Heart left ventricle (tissue), 16 donors: ENCODE results near the gene AEBP2. TPM values are rescaled to one million over a fixed set of nuclear protein-coding genes. Genes with fewer than 3 reads are reported as not detected.

Source experiments
- ATAC-seq, 4 donors: fragments of 200-7000 bp; cut with Tn5 transposase; one replicate each; pipeline ENCODE4 v1.9.1; 2020 to 2022; ENCODE audit warnings: moderate library complexity in 4 of 4, mild to moderate bottlenecking in 3 of 4, moderate number of reproducible peaks in 1 of 4
- DNase-seq, 5 donors: peaks; one replicate each; pipeline ENCODE4 v3.0.0-alpha.2; 2020
- H3K27ac ChIP-seq, 12 donors: fragments of 200-600 bp; sonication (generic) in 4 of 12; one replicate each; pipeline versions ENCODE4 v1.5.0 to v1.8.0; 2016 to 2022; ENCODE audit warnings: mild to moderate bottlenecking in 2 of 12
- H3K27me3 ChIP-seq, 9 donors: fragments of 200-600 bp; sonication (generic) in 2 of 9; one replicate each; pipeline versions ENCODE4 v1.5.1 to v1.8.0; 2016 to 2022; ENCODE audit warnings: mild to moderate bottlenecking in 3 of 9
- H3K36me3 ChIP-seq, 9 donors: fragments of 200-600 bp; sonication (generic) in 2 of 9; one replicate each; pipeline versions ENCODE4 v1.5.0 to v1.8.0; 2018 to 2022; ENCODE audit warnings: mild to moderate bottlenecking in 2 of 9
- H3K4me1 ChIP-seq, 12 donors: fragments of 200-600 bp; sonication (generic) in 4 of 12; one replicate each; pipeline versions ENCODE4 v1.5.0 to v1.8.0; 2016 to 2022; ENCODE audit warnings: mild to moderate bottlenecking in 3 of 12
- H3K4me3 ChIP-seq, 12 donors: fragments of 200-600 bp; sonication (generic) in 4 of 12; one replicate each; pipeline versions ENCODE4 v1.5.0 to v1.8.0; 2017 to 2022; ENCODE audit warnings: mild to moderate bottlenecking in 9 of 12, moderate library complexity in 4 of 12
- H3K9me3 ChIP-seq, 12 donors: fragments of 200-600 bp; sonication (generic) in 4 of 12; one replicate each; pipeline versions ENCODE4 v1.5.0 to v1.8.0; 2016 to 2022; ENCODE audit warnings: mild to moderate bottlenecking in 1 of 12
- CTCF ChIP-seq, 12 donors: fragments of 200-600 bp; sonication (generic) in 4 of 12; IDR thresholded peaks; one replicate each; pipeline versions ENCODE4 v1.5.0 to v1.8.0; 2018 to 2022; ENCODE audit warnings: antibody characterized with exemption in 12 of 12, mild to moderate bottlenecking in 5 of 12
- POLR2A ChIP-seq, 2 donors: fragments of 450-650 bp; IDR thresholded peaks; one replicate each; pipeline ENCODE4 v1.6.1; 2017; ENCODE audit warnings: antibody characterized with exemption in 2 of 2, mild to moderate bottlenecking in 2 of 2, moderate library complexity in 2 of 2
- WGBS, 4 donors: extraction: QIAGEN DNeasy Blood & Tissue Kit in 2 of 4; methylation state at CpG; one replicate each; pipeline versions ENCODE4 v1.1.5 to v1.1.7; 2013 to 2018; 5-methylcytosine and 5-hydroxymethylcytosine counted together
- intact Hi-C, 10 donors: fragments of 100-400 bp; cut with DNase I; formaldehyde crosslinking; loops; one replicate each; pipeline versions ENCODE4 v1.11.1 to v1.14.2; 2022
- polyA plus RNA-seq, 2 donors: library from polyadenylated mRNA; stranded (reverse); fragments of 200-250 nt; gene quantifications; one replicate each; pipeline ENCODE4 v1.2.3, GENCODE V29; 2013
- total RNA-seq, 9 donors: library from RNA; depleted of rRNA in 2 of 9; stranded (reverse); fragments of >200 nt in 2 of 9; fragmentation: NEBNext Ultra II Directional in 3 of 9; extraction: Animal tissue kit (Norgen Biotek cat#: 25700) in 3 of 9; gene quantifications; one replicate each; pipeline versions ENCODE4 v1.1.0 to v1.2.4, GENCODE V29; 2016 to 2023
- donor health status: ischemic (EF 13 %, LVEDD 7.1; RV severe dilation, severe dysfunction).
- donor health status: healthy with polysubstance abuse.
- donor health status: DM: no; HTN: yes; CAD: no.
- donor health status: DM: no; HTN: no; CAD: no.
- donor health status: ischemic (EF 25% LVEDD 6.9; RV normal size, moderate dysfunction).
- donor health status: ischemic (EF 25% LVEDD 5.7; RV mildly dilated, moderate dysfunction).
- donor health status: healthy.
- donor health status: DM: yes; HTN: yes; CAD: no.
- donor health status: ischemic (EF 35%, LVEDD 5.7; RV mildly dilated, moderate dysfunction).
- donor health status: nonischemic (EF 11% LVEDD 7.7; RV severe dilation, severe dysfunction).
- donor health status: DM: yes; HTN: yes; CAD: no.
- donor health status: PGD.
- donor health status: ischemic (EF 29% LVEDD 5.4; RV normal size, mild dysfunction).
- donor health status: nonischemic (EF 23%, LVEDD 6.1; RV moderate dilation, normal function).

Gene AEBP2
- total and polyA plus RNA-seq, 11 donors = 7.6 to 36.5 (median 22.1) TPM

GRCh38 chr12:19544353-19544752 is 105.1 kb downstream of the AEBP2 start:
- intact Hi-C loops = no loop called here
- Histone ChIP-seq H3K4me3 (no peak overlapping the region), H3K4me1 (peaks cover 8 to 35% (median 25%) of the 10 kb centered on the region in 12 donors), H3K27me3 (no peaks in the 10 kb centered on the region), H3K27ac (no peak overlapping the region), H3K9me3 (peaks cover 0 to 5% (median 0%) of the 10 kb centered on the region in 12 donors), H3K36me3 (no peaks in the 10 kb centered on the region)
- TF ChIP-seq POLR2A (IDR thresholded peaks at IDR 0.05) (no peak), CTCF (IDR thresholded peaks at IDR 0.05) (no peak)
- DNase-seq = no peak
- ATAC-seq = no peak

GRCh38 chr12:19545301-19545700 is 106.0 kb downstream of the AEBP2 start:
- Histone ChIP-seq H3K27ac (no peak overlapping the region), H3K36me3 (no peaks in the 10 kb centered on the region), H3K4me3 (no peak overlapping the region), H3K9me3 (peaks cover 0 to 5% (median 0%) of the 10 kb centered on the region in 12 donors), H3K27me3 (no peaks in the 10 kb centered on the region), H3K4me1 (peaks cover 8 to 35% (median 25%) of the 10 kb centered on the region in 12 donors)
- intact Hi-C loops = no loop called here
- 86 to 92% (median 88%) methylated on average over 4 of the region's 4 CpGs for WGBS, 4 donors
- ATAC-seq (no peak), DNase-seq (no peak)
- no peak for TF ChIP-seq POLR2A (IDR thresholded peaks at IDR 0.05)
- no peak for TF ChIP-seq CTCF (IDR thresholded peaks at IDR 0.05)

- TF ChIP-seq POLR2A (IDR thresholded peaks at IDR 0.05) (no peak), CTCF (IDR thresholded peaks at IDR 0.05) (no peak)
- H3K4me1 ChIP-seq = peaks cover 8 to 35% (median 25%) of the 10 kb centered on the region in 12 donors
- DNase-seq (no peak), ATAC-seq (peak; percentile 41 to 61 (median 46))
- peak overlapping the region in 3 of 12 donors; percentile 3 to 17 (median 10) for H3K4me3 ChIP-seq
- no peaks in the 10 kb centered on the region for H3K36me3 ChIP-seq
- no peaks in the 10 kb centered on the region for H3K27me3 ChIP-seq
- peak overlapping the region in 10 of 12 donors; percentile 1 to 72 (median 46) for H3K27ac ChIP-seq
- peaks cover 0 to 5% (median 0%) of the 10 kb centered on the region in 12 donors for H3K9me3 ChIP-seq
- WGBS, 4 donors = 31 to 53% (median 37%) methylated on average over 4 of the region's 4 CpGs
- intact Hi-C loops = no loop called here
Measured at GRCh38 chr12:19546027-19546426, 106.7 kb downstream of the AEBP2 start.

DNA sequence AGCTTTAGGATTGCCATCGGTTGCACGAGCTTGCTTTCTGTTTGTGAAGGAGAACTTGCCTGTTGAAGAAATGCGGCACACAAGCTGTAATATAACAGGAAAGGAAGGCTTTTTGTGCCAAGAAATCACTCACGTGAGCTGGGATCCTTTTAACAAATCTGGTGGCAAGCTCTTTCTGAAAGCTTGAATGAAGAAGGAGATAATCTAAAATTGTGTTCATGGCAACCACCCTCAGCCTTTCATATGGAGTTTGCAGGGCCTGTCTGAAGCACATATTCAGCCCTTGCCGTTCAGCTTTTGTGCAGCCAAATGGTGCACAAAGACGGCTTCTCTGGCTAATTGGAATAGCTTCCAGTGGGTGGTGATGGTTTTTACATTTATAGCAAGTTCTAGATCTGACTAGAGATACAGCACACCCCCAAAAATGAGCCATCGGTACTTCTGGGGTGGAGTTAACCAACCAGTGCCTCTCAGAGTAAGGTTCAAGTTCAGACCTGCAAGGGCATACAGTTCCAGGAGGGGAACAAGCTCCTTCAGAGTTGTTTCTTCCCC is 107.4 kb downstream of the AEBP2 start:
- no peak for TF ChIP-seq CTCF (IDR thresholded peaks at IDR 0.05)
- TF ChIP-seq POLR2A (IDR thresholded peaks at IDR 0.05) = no peak
- peak; percentile 24 to 47 (median 38) for ATAC-seq
- Histone ChIP-seq H3K27ac (peak overlapping the region; percentile 1 to 74 (median 52)), H3K4me1 (peaks cover 8 to 35% (median 25%) of the 10 kb centered on the region in 12 donors), H3K4me3 (peak overlapping the region in 7 of 12 donors; percentile 3 to 37 (median 10)), H3K9me3 (peaks cover 0 to 4% (median 0%) of the 10 kb centered on the region in 12 donors), H3K27me3 (no peaks in the 10 kb centered on the region), H3K36me3 (no peaks in the 10 kb centered on the region)
- DNase-seq = no peak
- intact Hi-C loops = no loop called here
- 15 to 32% (median 25%) methylated on average over 7 of the region's 7 CpGs for WGBS, 4 donors
